GM23248 (cell line): Measurements from ENCODE around the gene COMP. TPM values are rescaled to one million over a fixed set of nuclear protein-coding genes. Genes with fewer than 3 reads are reported as not detected.
A peak's percentile ranks its signal among the peaks of the same experiment; 100 is the strongest.

Experiments
- DNase-seq: peaks from one replicate; pipeline ENCODE4 v3.0.0-alpha.2; 2015
- H2AFZ ChIP-seq: fragments of 200-600 bp; sonication (generic); 2 replicates; pipeline ENCODE4 v1.6.1; 2016; ENCODE audit warnings: antibody characterized with exemption
- H3F3A ChIP-seq: fragments of 200-600 bp; sonication (generic); 2 replicates; pipeline ENCODE4 v1.6.1; 2016; ENCODE audit warnings: mild to moderate bottlenecking, antibody characterized with exemption, mixed run types; ENCODE audit not compliant: insufficient read depth
- H3K27ac ChIP-seq: fragments of 200-600 bp; sonication (generic); 2 replicates; pipeline ENCODE4 v1.5.1; 2016; ENCODE audit warnings: mild to moderate bottlenecking
- H3K27me3 ChIP-seq: fragments of 200-600 bp; sonication (generic); replicated peaks from 2 replicates; pipeline ENCODE4 v1.6.1; 2016; ENCODE audit warnings: mild to moderate bottlenecking; ENCODE audit not compliant: insufficient read depth
- H3K36me3 ChIP-seq: fragments of 200-600 bp; sonication (generic); 2 replicates; pipeline ENCODE4 v1.6.1; 2016; ENCODE audit warnings: low read depth, mild to moderate bottlenecking
- H3K4me1 ChIP-seq: fragments of 200-600 bp; sonication (generic); 2 replicates; pipeline ENCODE4 v1.6.1; 2016; ENCODE audit warnings: mild to moderate bottlenecking; ENCODE audit not compliant: insufficient read depth
- H3K4me2 ChIP-seq: fragments of 200-600 bp; sonication (generic); one replicate; pipeline ENCODE4 v1.6.1; 2016; ENCODE audit warnings: mild to moderate bottlenecking; ENCODE audit not compliant: unreplicated experiment
- H3K4me3 ChIP-seq: fragments of 200-600 bp; sonication (generic); 2 replicates; pipeline ENCODE4 v1.5.1; 2016; ENCODE audit warnings: mild to moderate bottlenecking
- H3K79me2 ChIP-seq: fragments of 200-600 bp; sonication (generic); 2 replicates; pipeline ENCODE4 v1.6.1; 2016; ENCODE audit warnings: mild to moderate bottlenecking; ENCODE audit not compliant: insufficient read depth
- H3K9ac ChIP-seq: fragments of 200-600 bp; sonication (generic); 2 replicates; pipeline ENCODE4 v1.6.1; 2016; ENCODE audit warnings: mild to moderate bottlenecking
- H3K9me2 ChIP-seq: fragments of 200-600 bp; sonication (generic); 2 replicates; pipeline ENCODE4 v1.6.1; 2016; ENCODE audit warnings: mixed run types, mild to moderate bottlenecking, moderate library complexity; ENCODE audit not compliant: insufficient read depth
- H3K9me3 ChIP-seq: fragments of 200-600 bp; sonication (generic); one replicate; pipeline ENCODE4 v1.6.1; 2017; ENCODE audit warnings: low read depth
- H4K20me1 ChIP-seq: fragments of 200-600 bp; sonication (generic); 2 replicates; pipeline ENCODE4 v1.6.0; 2016; ENCODE audit not compliant: insufficient read depth
- EZH2 ChIP-seq: fragments of 200-600 bp; sonication (generic); IDR thresholded peaks from 2 replicates; pipeline ENCODE4 v1.6.1; 2018; ENCODE audit warnings: antibody characterized with exemption, mild to moderate bottlenecking; ENCODE audit not compliant: insufficient read depth, poor library complexity, severe bottlenecking
- EZH2phosphoT487 ChIP-seq: fragments of 200-600 bp; sonication (generic); IDR thresholded peaks from 2 replicates; pipeline ENCODE4 v1.6.1; 2018; ENCODE audit warnings: antibody characterized with exemption, moderate library complexity, mild to moderate bottlenecking, low read depth; ENCODE audit not compliant: insufficient read depth
- WGBS, 2 experiments: methylation state at CpG; one replicate each; pipeline ENCODE4 v1.1.6; 2015 to 2017; ENCODE audit warnings: low lambda C conversion rate in 2 of 2, low coverage in 1 of 2; ENCODE audit errors: missing lambda C conversion rate in 2 of 2; 5-methylcytosine and 5-hydroxymethylcytosine counted together
- in situ Hi-C: fragments of 300-500 bp; cut with MboI; formaldehyde crosslinking; loops from 2 replicates; pipeline ENCODE4 v1.15.0; 2020
- polyA plus RNA-seq: library from polyadenylated mRNA; unstranded; fragments of >200 nt; fragmentation: Nextera tagmentation; extraction: Ambion mirVana; gene quantifications from 2 replicates; pipeline ENCODE4 v1.2.1, GENCODE V29; 2016
- total RNA-seq: library from RNA; depleted of rRNA; stranded (reverse); fragments of >200 nt; shearing (Covaris generic); gene quantifications from 2 replicates; pipeline ENCODE4 v1.2.3, GENCODE V29; 2014

COMP gene
- total and polyA plus RNA-seq, 2 experiments from 2014 or later, result 93.8 to 252 TPM

- no peaks in the 10 kb centered on the region for H3K79me2 ChIP-seq
- DNase-seq, result no peak
- H2AFZ ChIP-seq, result no peak overlapping the region
- no peak overlapping the region for H3K4me3 ChIP-seq
- H4K20me1 ChIP-seq, result no peaks in the 10 kb centered on the region
- no peak overlapping the region for H3K27ac ChIP-seq
- no peak overlapping the region for H3K9ac ChIP-seq
- H3F3A ChIP-seq, result no peaks in the 10 kb centered on the region
- no peaks in the 10 kb centered on the region for H3K9me3 ChIP-seq
- no peaks in the 10 kb centered on the region for H3K36me3 ChIP-seq
- no peaks in the 10 kb centered on the region for H3K4me1 ChIP-seq
- H3K27me3 ChIP-seq, result no peaks in the 10 kb centered on the region
- in situ Hi-C loops, result no loop called here
- no peak overlapping the region for H3K4me2 ChIP-seq
- 73 to 76% methylated on average over 20 to 27 of the region's 27 CpGs for WGBS, 2 experiments
- TF ChIP-seq EZH2, result no peak
- no peak for TF ChIP-seq EZH2phosphoT487
- no peaks in the 10 kb centered on the region for H3K9me2 ChIP-seq
Measured at GRCh38 chr19:18741124-18742121, 49.7 kb downstream of the COMP start.

- Histone ChIP-seq H3K4me2 (no peak overlapping the region), H3K27me3 (no peaks in the 10 kb centered on the region), H3K4me3 (no peak overlapping the region), H3K9ac (no peak overlapping the region), H3K9me2 (no peaks in the 10 kb centered on the region), H3K36me3 (no peaks in the 10 kb centered on the region), H3K79me2 (no peaks in the 10 kb centered on the region), H4K20me1 (no peaks in the 10 kb centered on the region), H3K9me3 (no peaks in the 10 kb centered on the region), H3F3A (no peaks in the 10 kb centered on the region), H2AFZ (no peak overlapping the region), H3K27ac (no peak overlapping the region), H3K4me1 (no peaks in the 10 kb centered on the region)
- no peak for DNase-seq
- WGBS, 2 experiments, result 94 to 95% methylated on average over 20 of the region's 20 CpGs
- TF ChIP-seq EZH2, result no peak
- TF ChIP-seq EZH2phosphoT487, result no peak
- in situ Hi-C loops, result no loop called here
Measured at GRCh38 chr19:18738961-18739690, 52.0 kb downstream of the COMP start.

GRCh38 chr19:18737954-18738351 lies 53.2 kb downstream of the COMP start:
- Histone ChIP-seq H3K9me3 (no peaks in the 10 kb centered on the region), H3K27me3 (no peaks in the 10 kb centered on the region), H4K20me1 (no peaks in the 10 kb centered on the region), H3K9ac (no peak overlapping the region), H3K79me2 (no peaks in the 10 kb centered on the region), H3F3A (no peaks in the 10 kb centered on the region), H3K9me2 (no peaks in the 10 kb centered on the region), H3K4me2 (no peak overlapping the region), H2AFZ (no peak overlapping the region), H3K27ac (no peak overlapping the region), H3K4me3 (no peak overlapping the region), H3K36me3 (no peaks in the 10 kb centered on the region), H3K4me1 (no peaks in the 10 kb centered on the region)
- 43 to 50% methylated on average over 1 of the region's 1 CpG for WGBS, 2 experiments
- in situ Hi-C loops, result no loop called here
- TF ChIP-seq EZH2, result no peak
- TF ChIP-seq EZH2phosphoT487, result no peak
- DNase-seq, result no peak

- in situ Hi-C loops, result no loop called here
- H3K9me2 ChIP-seq, result no peaks in the 10 kb centered on the region
- no peak overlapping the region for H2AFZ ChIP-seq
- no peaks in the 10 kb centered on the region for H3K36me3 ChIP-seq
- no peak overlapping the region for H3K27ac ChIP-seq
- H3K9ac ChIP-seq, result no peak overlapping the region
- peak; percentile 6 for DNase-seq
- no peak overlapping the region for H3K4me3 ChIP-seq
- H3K79me2 ChIP-seq, result no peaks in the 10 kb centered on the region
- H3K4me1 ChIP-seq, result no peaks in the 10 kb centered on the region
- H4K20me1 ChIP-seq, result no peaks in the 10 kb centered on the region
- H3K9me3 ChIP-seq, result no peaks in the 10 kb centered on the region
- no peaks in the 10 kb centered on the region for H3K27me3 ChIP-seq
- H3K4me2 ChIP-seq, result no peak overlapping the region
- H3F3A ChIP-seq, result no peaks in the 10 kb centered on the region
- no peak for TF ChIP-seq EZH2phosphoT487
- no peak for TF ChIP-seq EZH2
- WGBS, 2 experiments, result 69 to 76% methylated on average over 10 of the region's 10 CpGs
Measured at GRCh38 chr19:18737337-18737953, 53.7 kb downstream of the COMP start.
